ENCODE results near the gene ADAM17. TPM values are rescaled to one million over a fixed set of nuclear protein-coding genes. Genes with fewer than 3 reads are reported as not detected.

The ADAM17 gene
- total and polyA plus RNA-seq, 10 of the 15 experiments (the other 5 are each of a cell fraction or from before 2014, with no cell fraction given), result 2.3 to 18.5 (median 13.4) TPM

DNA sequence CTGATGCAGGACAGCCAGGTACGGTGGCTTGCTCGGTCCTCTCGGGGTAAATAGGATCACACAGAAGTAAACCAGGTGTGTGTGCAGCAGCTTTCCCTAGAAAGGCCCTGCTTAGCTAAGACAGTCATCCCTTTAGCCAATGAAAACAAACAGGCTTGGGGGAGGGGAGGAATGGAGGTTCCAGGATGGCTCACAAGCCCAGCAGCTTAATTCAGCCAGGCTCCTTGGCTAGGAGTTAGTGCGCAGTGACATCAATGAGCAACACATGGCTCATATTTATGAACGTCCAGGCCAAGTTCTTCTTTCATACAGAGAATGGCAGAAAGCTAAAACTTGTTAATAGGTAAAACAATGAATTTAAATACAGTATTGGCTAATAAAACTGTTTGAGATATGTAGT lies 71.1 kb downstream of the ADAM17 start (continued):
- TF ChIP-seq, protein P1, sequence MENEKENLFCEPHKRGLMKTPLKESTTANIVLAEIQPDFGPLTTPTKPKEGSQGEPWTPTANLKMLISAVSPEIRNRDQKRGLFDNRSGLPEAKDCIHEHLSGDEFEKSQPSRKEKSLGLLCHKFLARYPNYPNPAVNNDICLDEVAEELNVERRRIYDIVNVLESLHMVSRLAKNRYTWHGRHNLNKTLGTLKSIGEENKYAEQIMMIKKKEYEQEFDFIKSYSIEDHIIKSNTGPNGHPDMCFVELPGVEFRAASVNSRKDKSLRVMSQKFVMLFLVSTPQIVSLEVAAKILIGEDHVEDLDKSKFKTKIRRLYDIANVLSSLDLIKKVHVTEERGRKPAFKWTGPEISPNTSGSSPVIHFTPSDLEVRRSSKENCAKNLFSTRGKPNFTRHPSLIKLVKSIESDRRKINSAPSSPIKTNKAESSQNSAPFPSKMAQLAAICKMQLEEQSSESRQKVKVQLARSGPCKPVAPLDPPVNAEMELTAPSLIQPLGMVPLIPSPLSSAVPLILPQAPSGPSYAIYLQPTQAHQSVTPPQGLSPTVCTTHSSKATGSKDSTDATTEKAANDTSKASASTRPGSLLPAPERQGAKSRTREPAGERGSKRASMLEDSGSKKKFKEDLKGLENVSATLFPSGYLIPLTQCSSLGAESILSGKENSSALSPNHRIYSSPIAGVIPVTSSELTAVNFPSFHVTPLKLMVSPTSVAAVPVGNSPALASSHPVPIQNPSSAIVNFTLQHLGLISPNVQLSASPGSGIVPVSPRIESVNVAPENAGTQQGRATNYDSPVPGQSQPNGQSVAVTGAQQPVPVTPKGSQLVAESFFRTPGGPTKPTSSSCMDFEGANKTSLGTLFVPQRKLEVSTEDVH (IDR thresholded peaks at IDR 0.05; ENCODE audit: low read depth, partially characterized antibody), result no peak
- TF ChIP-seq MEF2B (IDR thresholded peaks at IDR 0.05; ENCODE audit: partially characterized antibody, poor library complexity, severe bottlenecking) (no peak), NR2C2 (IDR thresholded peaks at IDR 0.05; ENCODE audit: borderline replicate concordance, control insufficient read depth, insufficient read length, low read depth) (no peak), NRF1 (conservative IDR thresholded peaks at IDR 0.05; ENCODE audit: low read depth, low read length) (no peak)

DNA sequence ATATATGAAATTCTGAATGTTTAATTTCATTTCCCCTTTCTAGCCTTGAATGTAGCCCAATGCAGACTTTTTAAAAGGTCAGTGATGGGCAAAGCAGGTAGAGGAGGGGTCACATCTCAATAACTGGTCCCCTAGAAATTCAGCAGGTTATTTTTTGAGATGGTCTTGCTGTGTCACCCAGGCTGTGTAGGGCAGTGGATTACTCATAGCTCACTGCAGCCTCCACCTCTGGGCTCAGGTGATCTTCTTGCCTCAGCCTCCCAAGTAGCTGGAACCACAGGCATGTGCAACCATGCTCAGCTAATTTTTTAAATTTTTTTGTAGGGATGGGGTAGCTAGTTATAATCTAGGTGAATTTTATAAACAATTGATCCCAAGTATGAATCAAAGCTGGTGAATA lies 72.5 kb downstream of the ADAM17 start:
- in situ Hi-C loops (cut with MboI), result no loop called here
- POLR2A ChIA-PET, result interaction anchor here (0.6 to 1.4 kb wide), 4 partner anchors 9 to 53 kb away, joined by 3 to 5 read pairs (median 4); partner anchors contain the start of gene IAH1
- Histone ChIP-seq H3K4me2 (ENCODE audit: control insufficient read depth, insufficient read depth) (no peak overlapping the region), H3K9me3 (replicated peaks; ENCODE audit: control insufficient read depth, insufficient read depth, low read length) (no peaks in the 10 kb centered on the region), H4K20me1 (ENCODE audit: control insufficient read depth, insufficient read depth) (no peaks in the 10 kb centered on the region), H3K27me3 (replicated peaks in 1 of 2; ENCODE audit: control insufficient read depth in 2 of 2, insufficient read depth in 2 of 2, low read length in 1 of 2) (no peaks in the 10 kb centered on the region), H2AFZ (ENCODE audit: control insufficient read depth, low read depth, low read length) (no peak overlapping the region), H3K4me1 (ENCODE audit: control insufficient read depth, insufficient read depth, low read length) (peaks cover 6% of the 10 kb centered on the region; the same call in 1 of the 2 replicates), H3K27ac (ENCODE audit: control insufficient read depth, insufficient read depth) (no peak overlapping the region), H3K9ac (ENCODE audit: control insufficient read depth, insufficient read depth, low read length) (no peak overlapping the region), H3K79me2 (ENCODE audit: control insufficient read depth, insufficient read depth, low read length) (no peaks in the 10 kb centered on the region; the same call in 1 of the 2 replicates), H3K36me3 (ENCODE audit: control insufficient read depth in 2 of 2, insufficient read depth in 2 of 2, low read length in 1 of 2) (peaks cover 22 to 44% of the 10 kb centered on the region in 2 experiments), H3K4me3 (no peak overlapping the region)
- ATAC-seq (no peak), FAIRE-seq (no peak), DNase-seq (ENCODE audit: low read depth, low spot score) (no peak)
- RAD21 ChIA-PET (ENCODE audit: unreplicated experiment), result interaction anchor here (0.8 kb wide), 1 partner anchor 8 kb away, joined by 3 read pairs; the partner anchor contains the start of gene IAH1
- no peak for TF ChIP-seq MEF2B (IDR thresholded peaks at IDR 0.05; ENCODE audit: partially characterized antibody, poor library complexity, severe bottlenecking)
- no peak for TF ChIP-seq PML (IDR thresholded peaks at IDR 0.05; ENCODE audit: low read length)
- TF ChIP-seq, protein P2, sequence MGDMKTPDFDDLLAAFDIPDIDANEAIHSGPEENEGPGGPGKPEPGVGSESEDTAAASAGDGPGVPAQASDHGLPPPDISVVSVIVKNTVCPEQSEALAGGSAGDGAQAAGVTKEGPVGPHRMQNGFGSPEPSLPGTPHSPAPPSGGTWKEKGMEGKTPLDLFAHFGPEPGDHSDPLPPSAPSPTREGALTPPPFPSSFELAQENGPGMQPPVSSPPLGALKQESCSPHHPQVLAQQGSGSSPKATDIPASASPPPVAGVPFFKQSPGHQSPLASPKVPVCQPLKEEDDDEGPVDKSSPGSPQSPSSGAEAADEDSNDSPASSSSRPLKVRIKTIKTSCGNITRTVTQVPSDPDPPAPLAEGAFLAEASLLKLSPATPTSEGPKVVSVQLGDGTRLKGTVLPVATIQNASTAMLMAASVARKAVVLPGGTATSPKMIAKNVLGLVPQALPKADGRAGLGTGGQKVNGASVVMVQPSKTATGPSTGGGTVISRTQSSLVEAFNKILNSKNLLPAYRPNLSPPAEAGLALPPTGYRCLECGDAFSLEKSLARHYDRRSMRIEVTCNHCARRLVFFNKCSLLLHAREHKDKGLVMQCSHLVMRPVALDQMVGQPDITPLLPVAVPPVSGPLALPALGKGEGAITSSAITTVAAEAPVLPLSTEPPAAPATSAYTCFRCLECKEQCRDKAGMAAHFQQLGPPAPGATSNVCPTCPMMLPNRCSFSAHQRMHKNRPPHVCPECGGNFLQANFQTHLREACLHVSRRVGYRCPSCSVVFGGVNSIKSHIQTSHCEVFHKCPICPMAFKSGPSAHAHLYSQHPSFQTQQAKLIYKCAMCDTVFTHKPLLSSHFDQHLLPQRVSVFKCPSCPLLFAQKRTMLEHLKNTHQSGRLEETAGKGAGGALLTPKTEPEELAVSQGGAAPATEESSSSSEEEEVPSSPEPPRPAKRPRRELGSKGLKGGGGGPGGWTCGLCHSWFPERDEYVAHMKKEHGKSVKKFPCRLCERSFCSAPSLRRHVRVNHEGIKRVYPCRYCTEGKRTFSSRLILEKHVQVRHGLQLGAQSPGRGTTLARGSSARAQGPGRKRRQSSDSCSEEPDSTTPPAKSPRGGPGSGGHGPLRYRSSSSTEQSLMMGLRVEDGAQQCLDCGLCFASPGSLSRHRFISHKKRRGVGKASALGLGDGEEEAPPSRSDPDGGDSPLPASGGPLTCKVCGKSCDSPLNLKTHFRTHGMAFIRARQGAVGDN (IDR thresholded peaks at IDR 0.05), result no peak
- no peak for TF ChIP-seq HDAC2 (IDR thresholded peaks at IDR 0.05)
- no peak for TF ChIP-seq RBBP5 (conservative IDR thresholded peaks at IDR 0.05)
- no peak for TF ChIP-seq RELA (IDR thresholded peaks at IDR 0.05; ENCODE audit: borderline replicate concordance, partially characterized antibody)
- TF ChIP-seq ZNF207 (IDR thresholded peaks at IDR 0.05; ENCODE audit: borderline replicate concordance), result no peak
- no peak for TF ChIP-seq NR2F1 (conservative IDR thresholded peaks at IDR 0.05)
- intact Hi-C loops (cut with micrococcal nuclease; ENCODE audit: unreplicated experiment), result no loop called here
- SMC1A ChIA-PET (ENCODE audit: uncharacterized antibody, unreplicated experiment), result interaction anchor here (1.3 kb wide), 1 partner anchor 10 kb away, joined by 3 read pairs; no protein-coding TSS in a partner anchor
- CTCF ChIA-PET, result no interaction called here
- BruUV-seq (replicated peaks), result no TSS peak

All from GM12878 (cell line).